Bronchial epithelial cell (primary cell): ENCODE results near the gene TRAPPC6A. TPM values are rescaled to one million over a fixed set of nuclear protein-coding genes. Genes with fewer than 3 reads are reported as not detected.
A peak's percentile ranks its signal among the peaks of the same experiment; 100 is the strongest.

ENCODE experiments used
- DNase-seq: peaks from one replicate; pipeline ENCODE4 v3.0.0-alpha.2; 2010; ENCODE audit warnings: low read depth
- FAIRE-seq: peaks from 2 replicates; lab custom pipeline; 2011; peaks lifted over from hg19 to GRCh38; lab: Jason Lieb, UNC
- H3K27me3 ChIP-seq: 2 replicates; pipeline ENCODE4 v1.5.1; 2011; ENCODE audit warnings: low read length; ENCODE audit not compliant: control insufficient read depth, insufficient read depth
- H3K36me3 ChIP-seq: 2 replicates; pipeline ENCODE4 v1.5.1; 2011; ENCODE audit warnings: low read length; ENCODE audit not compliant: control insufficient read depth, insufficient read depth
- H3K4me3 ChIP-seq: 2 replicates; pipeline ENCODE4 v1.5.1; 2011; ENCODE audit warnings: mild to moderate bottlenecking, low read depth, low read length, control low read depth
- total RNA-seq: library from RNA; depleted of rRNA; stranded (reverse); fragments of >200 nt; gene quantifications from 2 replicates; pipeline ENCODE4 v1.2.1, GENCODE V29; 2014
- TF ChIP-seq, protein P1 (sequence below): IDR thresholded peaks from 2 replicates; pipeline ENCODE4 v1.5.1; 2011; ENCODE audit warnings: mild to moderate bottlenecking, moderate library complexity, low read length, control low read depth, inconsistent platforms; ENCODE audit not compliant: insufficient read depth, severe bottlenecking

The TRAPPC6A gene
- total RNA-seq, 1 donor from 2014 or later = 24.5 TPM

DNA sequence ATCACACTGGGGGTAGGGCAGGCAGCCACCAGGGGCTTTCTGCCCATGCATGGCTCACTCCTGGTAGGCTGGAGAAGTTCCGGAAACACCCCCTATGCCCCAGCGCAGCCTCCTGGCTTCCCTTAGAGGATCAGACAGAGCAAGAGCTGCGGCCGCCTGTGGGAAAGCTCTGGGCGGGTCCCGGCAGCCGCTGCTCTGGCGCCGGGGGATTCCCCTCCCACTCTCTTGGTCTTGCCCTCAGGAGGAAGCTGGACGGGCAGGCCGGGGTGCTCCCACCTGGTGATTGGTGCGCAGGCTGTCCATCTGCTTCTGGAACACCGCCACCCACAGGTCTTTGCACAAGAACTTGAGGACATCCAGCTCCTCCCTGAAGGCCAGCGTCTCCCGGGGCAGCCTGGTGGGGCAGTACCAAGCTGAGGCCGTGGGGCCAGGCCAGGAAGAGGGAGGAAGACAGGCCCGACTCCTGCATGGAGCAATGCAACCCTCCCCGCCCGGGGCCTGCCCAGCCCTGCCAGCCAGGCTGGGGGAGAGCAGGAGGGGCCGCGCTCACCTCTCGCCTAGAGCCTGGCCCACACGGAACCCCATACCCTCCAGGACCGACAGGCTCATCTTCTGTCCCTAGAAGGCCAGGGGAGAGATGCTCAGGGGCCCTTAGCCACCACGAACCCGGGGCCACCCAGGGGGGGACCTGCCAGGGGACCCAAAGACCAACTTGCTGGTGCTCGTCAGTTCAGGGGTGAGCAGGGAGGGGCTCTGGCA, 13.3 kb downstream of the TRAPPC6A start:
- Histone ChIP-seq H3K36me3 (no peaks in the 10 kb centered on the region), H3K27me3 (no peaks in the 10 kb centered on the region), H3K4me3 (no peak overlapping the region)
- DNase-seq (peak; percentile 85), FAIRE-seq (no peak)
- TF ChIP-seq, protein P1, sequence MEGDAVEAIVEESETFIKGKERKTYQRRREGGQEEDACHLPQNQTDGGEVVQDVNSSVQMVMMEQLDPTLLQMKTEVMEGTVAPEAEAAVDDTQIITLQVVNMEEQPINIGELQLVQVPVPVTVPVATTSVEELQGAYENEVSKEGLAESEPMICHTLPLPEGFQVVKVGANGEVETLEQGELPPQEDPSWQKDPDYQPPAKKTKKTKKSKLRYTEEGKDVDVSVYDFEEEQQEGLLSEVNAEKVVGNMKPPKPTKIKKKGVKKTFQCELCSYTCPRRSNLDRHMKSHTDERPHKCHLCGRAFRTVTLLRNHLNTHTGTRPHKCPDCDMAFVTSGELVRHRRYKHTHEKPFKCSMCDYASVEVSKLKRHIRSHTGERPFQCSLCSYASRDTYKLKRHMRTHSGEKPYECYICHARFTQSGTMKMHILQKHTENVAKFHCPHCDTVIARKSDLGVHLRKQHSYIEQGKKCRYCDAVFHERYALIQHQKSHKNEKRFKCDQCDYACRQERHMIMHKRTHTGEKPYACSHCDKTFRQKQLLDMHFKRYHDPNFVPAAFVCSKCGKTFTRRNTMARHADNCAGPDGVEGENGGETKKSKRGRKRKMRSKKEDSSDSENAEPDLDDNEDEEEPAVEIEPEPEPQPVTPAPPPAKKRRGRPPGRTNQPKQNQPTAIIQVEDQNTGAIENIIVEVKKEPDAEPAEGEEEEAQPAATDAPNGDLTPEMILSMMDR = peak; percentile 33

DNA sequence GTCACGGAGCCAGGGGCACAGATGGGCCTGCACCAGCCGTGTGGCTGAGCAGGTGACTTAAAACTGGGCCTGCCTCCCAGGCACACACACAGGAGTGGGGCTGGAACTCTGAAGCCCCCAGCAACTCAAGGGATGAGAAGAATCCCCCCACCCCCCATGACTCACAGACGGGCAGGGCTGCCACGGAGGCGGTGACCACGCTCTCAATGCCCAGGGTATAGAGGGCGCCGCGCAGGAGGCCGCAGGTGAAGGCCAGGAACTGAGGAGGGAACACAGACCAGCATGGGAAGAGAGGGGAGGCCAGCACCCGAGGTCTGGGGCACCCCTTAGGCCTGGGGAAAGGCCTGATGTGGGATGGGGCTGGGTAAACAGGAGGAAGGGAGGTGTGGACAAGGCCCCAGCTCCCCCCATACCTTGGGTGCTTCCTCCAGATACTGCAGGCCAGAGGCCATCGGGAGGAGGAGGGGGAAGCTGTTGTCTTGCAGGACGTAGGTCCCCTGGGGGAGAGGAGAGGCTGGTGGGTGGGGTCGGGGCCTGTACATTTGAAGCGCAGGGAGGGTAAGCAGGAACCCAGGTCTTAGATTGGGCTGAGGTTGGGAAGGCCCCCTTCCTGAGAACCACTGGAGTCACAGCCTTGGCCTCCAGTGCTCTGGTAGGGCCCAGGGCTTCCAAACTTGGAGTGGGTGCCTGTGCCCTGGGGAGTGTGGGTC, 14.1 kb downstream of the TRAPPC6A start:
- Histone ChIP-seq H3K27me3 (no peaks in the 10 kb centered on the region), H3K4me3 (no peak overlapping the region), H3K36me3 (no peaks in the 10 kb centered on the region)
- no peak for FAIRE-seq
- TF ChIP-seq, protein P1 = no peak
- no peak for DNase-seq

DNA sequence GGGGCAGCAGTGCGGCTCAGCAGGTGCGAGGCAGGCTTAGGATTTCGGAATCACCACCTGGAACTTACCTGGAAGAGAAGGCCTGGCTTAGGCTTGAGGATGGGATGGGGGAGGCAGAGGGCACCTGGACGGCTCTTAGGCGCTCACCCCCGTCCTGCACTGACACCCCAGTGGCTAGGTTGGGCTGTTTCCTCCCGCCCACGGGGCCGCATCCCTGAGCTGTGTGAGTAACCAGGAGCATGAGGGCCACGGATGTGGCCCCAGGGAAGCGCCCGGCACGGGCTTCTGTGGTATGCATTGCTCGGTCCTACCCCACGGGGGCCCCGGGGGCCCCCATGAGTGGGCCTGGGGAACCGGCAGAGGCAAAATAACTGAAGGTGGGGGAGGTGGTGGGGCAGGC, 14.9 kb downstream of the TRAPPC6A start:
- TF ChIP-seq, protein P1 = no peak
- DNase-seq (no peak), FAIRE-seq (no peak)
- Histone ChIP-seq H3K27me3 (no peaks in the 10 kb centered on the region), H3K36me3 (no peaks in the 10 kb centered on the region), H3K4me3 (no peak overlapping the region)

DNA sequence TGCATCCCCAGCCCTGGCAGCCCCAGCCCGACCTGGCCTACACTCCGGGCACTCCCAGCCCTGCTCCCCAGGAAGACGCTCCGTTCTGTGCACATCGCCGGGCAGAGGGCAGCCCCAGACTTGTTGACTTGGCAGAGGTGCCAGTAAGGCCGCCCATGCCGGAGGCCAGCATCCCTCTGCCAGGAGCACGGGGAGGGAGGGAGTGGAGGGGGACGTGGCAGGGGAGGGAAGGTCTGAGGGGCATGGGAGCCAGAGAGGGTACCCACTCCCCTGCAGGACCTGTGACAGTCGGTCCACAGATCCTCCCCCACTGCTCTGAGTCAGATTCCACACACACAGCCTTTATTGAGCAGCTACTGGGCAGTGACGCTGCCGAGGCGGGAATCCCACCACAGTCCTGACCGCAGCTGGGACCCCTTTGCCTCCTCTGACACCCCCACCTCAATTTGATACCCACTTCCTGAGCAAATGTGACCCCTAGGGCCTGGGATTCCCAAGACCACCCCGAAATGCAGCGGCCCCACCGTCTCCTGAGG, 15.4 kb downstream of the TRAPPC6A start:
- H3K4me3 ChIP-seq = no peak overlapping the region
- no peak for FAIRE-seq

DNA sequence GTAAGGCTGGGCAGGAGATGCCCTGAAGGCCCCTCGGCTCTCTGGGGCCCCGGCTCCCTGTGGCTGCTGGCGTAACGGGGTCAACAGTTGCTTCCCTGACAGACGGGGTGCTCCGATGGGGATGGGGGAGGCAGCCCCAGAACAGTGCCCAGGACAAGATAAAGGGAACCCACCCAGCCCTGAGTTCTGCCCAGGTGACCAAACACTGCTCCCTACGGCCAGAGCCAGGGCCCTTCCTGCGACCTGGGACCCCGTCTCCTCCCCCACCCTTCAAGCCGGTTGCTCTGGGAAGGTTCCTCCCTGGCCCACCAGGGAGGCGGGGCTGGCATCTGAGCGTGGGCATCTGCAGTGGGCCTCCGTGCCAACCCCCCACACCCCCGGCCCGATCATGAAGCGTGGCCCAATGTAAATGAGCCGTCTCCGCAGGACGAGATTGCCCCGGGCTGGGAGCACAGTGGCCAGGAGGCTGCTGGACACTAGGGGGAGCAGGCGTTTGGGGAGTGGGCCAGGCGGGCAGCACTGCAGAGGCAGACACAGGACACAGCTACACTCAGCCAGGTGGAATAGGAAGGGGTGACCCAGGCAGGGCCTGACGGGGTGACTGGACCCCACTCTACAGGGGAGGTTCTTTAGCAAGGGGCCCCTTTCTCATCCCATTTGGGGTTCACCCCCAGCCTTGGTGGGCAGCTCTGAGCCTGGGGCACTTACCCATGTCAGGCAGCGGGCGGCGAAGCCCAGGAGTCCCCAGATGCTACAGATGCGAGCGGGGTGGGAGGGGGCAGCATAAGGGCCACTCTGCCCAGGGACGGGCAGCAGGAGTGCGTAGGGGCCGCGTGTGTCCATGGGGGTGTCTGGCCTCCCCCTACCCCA, 16.1 kb downstream of the TRAPPC6A start:
- no peak for DNase-seq
- FAIRE-seq = no peak
- no peak overlapping the region for H3K4me3 ChIP-seq
- H3K27me3 ChIP-seq = no peaks in the 10 kb centered on the region
- no peaks in the 10 kb centered on the region for H3K36me3 ChIP-seq
- TF ChIP-seq, protein P1 = peak; percentile 46

More for the DNA sequence above, 15.4 kb downstream of the TRAPPC6A start:
- peak; percentile 59 for DNase-seq
- no peaks in the 10 kb centered on the region for H3K36me3 ChIP-seq
- no peaks in the 10 kb centered on the region for H3K27me3 ChIP-seq
- TF ChIP-seq, protein P1 = no peak
